A549 treated with CORT108297 at 1 μM for 4 hours (cell line): Measurements from ENCODE around the gene RAB17. TPM values are rescaled to one million over a fixed set of nuclear protein-coding genes. Genes with fewer than 3 reads are reported as not detected.

ENCODE experiments used
- total RNA-seq: library from RNA; stranded (reverse); fragments of 200-300 nt; extraction: Qiagen RNA extraction; gene quantifications from 5 replicates; pipeline ENCODE4 v1.2.3, GENCODE V29; 2022

RAB17 gene
- 0.13 to 0.28 TPM (median 0.18 TPM) in 4 of 5 replicates, not detected in the other for total RNA-seq

GRCh38 chr2:237590272-237591140 is at the start of gene RAB17:
RAB17 (minus strand) TSS chr2:237590734; CDS start chr2:237586154, 4,580 bp downstream.

GRCh38 chr2:237627441-237628246 is 37.1 kb upstream of the RAB17 start, which contains the start of gene LRRFIP1:
LRRFIP1 (plus strand) TSS chr2:237627587; CDS start chr2:237627645, 58 bp downstream.

GRCh38 chr2:237566401-237567235 is 23.9 kb downstream of the RAB17 start, which contains the start of gene PRLH:
PRLH (plus strand) TSS chr2:237566574; CDS start chr2:237566574, 0 bp downstream.

Other genes starting within 250 kb of the RAB17 start
- 0.07 to 0.20 TPM (median 0.09 TPM) in 5 replicates for gene COL6A3, start 176.6 kb downstream of the RAB17 start, total RNA-seq
- gene MLPH, start 103.5 kb downstream of the RAB17 start, total RNA-seq = 251 to 312 TPM (median 290 TPM) in 5 replicates
- not detected in 5 replicates for gene PRLH, start 24.2 kb downstream of the RAB17 start, total RNA-seq
- gene LRRFIP1, start 36.9 kb upstream of the RAB17 start, total RNA-seq = 67.2 to 99.4 TPM (median 91.1 TPM) in 5 replicates
- 0.12 to 0.24 TPM (median 0.17 TPM) in 5 replicates for gene RBM44, start 208.0 kb upstream of the RAB17 start, total RNA-seq